Naive thymus-derived CD4-positive, alpha-beta T cell (primary cell): ENCODE data around the gene PROX1. TPM values are rescaled to one million over a fixed set of nuclear protein-coding genes. Genes with fewer than 3 reads are reported as not detected.

Source experiments
- ATAC-seq: fragments of 150-1000 bp; cut with Tn5 transposase; 2 replicates; pipeline ENCODE4 v1.10.0; 2021; ENCODE audit warnings: mild to moderate bottlenecking, moderate library complexity
- CTCF ChIA-PET: fragments of 350-600 bp; sonication (Branson Sonifier 250); formaldehyde crosslinking; loops from one replicate; lab custom pipeline; 2021; ENCODE audit warnings: antibody characterized with exemption; lab: Charles Lee
- POLR2A ChIA-PET: fragments of 350-600 bp; sonication (Branson Sonifier 250); formaldehyde crosslinking; loops from one replicate; lab custom pipeline; 2021; ENCODE audit warnings: antibody characterized with exemption, inconsistent platforms; lab: Charles Lee
- DNase-seq, 9 donors: peaks; one replicate each; pipeline versions ENCODE4 v3.0.0 to v3.0.0-alpha.2; 2020 to 2022; ENCODE audit warnings: mixed read lengths in 1 of 9
- H3K27ac ChIP-seq: one replicate; pipeline ENCODE4 v1.7.0; 2013; ENCODE audit warnings: mild to moderate bottlenecking, low read depth, low read length, moderate library complexity
- H3K27me3 ChIP-seq, 2 donors: one replicate each; pipeline ENCODE4 v1.7.0; 2013; ENCODE audit warnings: low read length in 2 of 2, mild to moderate bottlenecking in 2 of 2, moderate library complexity in 2 of 2; ENCODE audit not compliant: control insufficient read depth in 2 of 2, insufficient read depth in 2 of 2
- H3K36me3 ChIP-seq, 3 experiments: 1 replicate in 2 of 3; 2 replicates in 1 of 3; pipeline ENCODE4 v1.7.0; 2013; ENCODE audit warnings: low read length in 3 of 3, mild to moderate bottlenecking in 3 of 3, moderate library complexity in 1 of 3; ENCODE audit not compliant: insufficient read depth in 3 of 3, control insufficient read depth in 2 of 3
- H3K4me1 ChIP-seq, 2 donors: one replicate each; pipeline ENCODE4 v1.7.0; 2013; ENCODE audit warnings: low read length in 2 of 2, mild to moderate bottlenecking in 2 of 2, moderate library complexity in 1 of 2; ENCODE audit not compliant: control insufficient read depth in 2 of 2, insufficient read depth in 2 of 2
- H3K4me3 ChIP-seq: 2 replicates; pipeline ENCODE4 v1.7.0; 2013; ENCODE audit warnings: mild to moderate bottlenecking, low read length
- H3K9me3 ChIP-seq, 3 experiments: 1 replicate in 2 of 3; 2 replicates in 1 of 3; pipeline ENCODE4 v1.7.0; 2013; ENCODE audit warnings: low read length in 3 of 3; ENCODE audit not compliant: control insufficient read depth in 2 of 3
- H3K27ac Mint-ChIP-seq, 9 donors: one replicate each; pipeline ENCODE4 v1.8.0; 2020 to 2022; ENCODE audit warnings: mixed read lengths in 9 of 9, mild to moderate bottlenecking in 8 of 9, moderate library complexity in 5 of 9, inconsistent platforms in 2 of 9
- H3K27me3 Mint-ChIP-seq, 5 donors: one replicate each; pipeline ENCODE4 v1.8.0; 2021 to 2022; ENCODE audit warnings: mixed read lengths in 5 of 5, mild to moderate bottlenecking in 1 of 5
- H3K36me3 Mint-ChIP-seq, 5 donors: one replicate each; pipeline ENCODE4 v1.8.0; 2020 to 2022; ENCODE audit warnings: mixed read lengths in 5 of 5, mild to moderate bottlenecking in 3 of 5, inconsistent platforms in 1 of 5
- H3K4me1 Mint-ChIP-seq, 7 donors: one replicate each; pipeline ENCODE4 v1.8.0; 2020 to 2022; ENCODE audit warnings: mixed read lengths in 7 of 7, mild to moderate bottlenecking in 3 of 7, inconsistent platforms in 1 of 7
- H3K4me3 Mint-ChIP-seq, 10 donors: one replicate each; pipeline ENCODE4 v1.8.0; 2020 to 2022; ENCODE audit warnings: mild to moderate bottlenecking in 10 of 10, mixed read lengths in 10 of 10, moderate library complexity in 6 of 10, inconsistent platforms in 2 of 10
- H3K9me3 Mint-ChIP-seq, 11 donors: one replicate each; pipeline ENCODE4 v1.8.0; 2020 to 2022; ENCODE audit warnings: mixed read lengths in 11 of 11, mild to moderate bottlenecking in 4 of 11, inconsistent platforms in 1 of 11, moderate library complexity in 1 of 11
- intact Hi-C, 2 donors: fragments of 100-400 bp; cut with micrococcal nuclease; formaldehyde crosslinking; loops; one replicate each; pipeline ENCODE4 v1.15.1; 2023
- polyA plus RNA-seq, 2 donors: library from polyadenylated mRNA; unstranded; fragments of 300-500 nt; fragmentation: Illumina TruSeq; gene quantifications; one replicate each; pipeline ENCODE4 v1.2.3, GENCODE V29; 2021
- total RNA-seq, 6 experiments: library from RNA in 5 of 6; stranded (reverse) in 5 of 6; gene quantifications; 1 replicate in 5 of 6; 2 replicates in 1 of 6; pipeline ENCODE4 v1.2.3 and lab custom pipeline; 2021 to 2026

The PROX1 gene
- total and polyA plus RNA-seq, 7 experiments from 2014 or later: not detected

GRCh38 chr1:214014730-214015129 lies 27.0 kb downstream of the PROX1 start:
- ATAC-seq: no peak
- H3K27me3 Mint-ChIP-seq: peaks cover 0 to 15% (median 0%) of the 10 kb centered on the region in 5 donors
- peaks cover 0 to 4% (median 0%) of the 10 kb centered on the region in 5 donors for H3K36me3 Mint-ChIP-seq
- ChIA-PET POLR2A (no interaction called here), CTCF (no interaction called here)
- no peak overlapping the region for H3K4me3 Mint-ChIP-seq
- DNase-seq: no peak
- H3K9me3 ChIP-seq: no peaks in the 10 kb centered on the region
- intact Hi-C loops: no loop called here
- H3K4me3 ChIP-seq: no peak overlapping the region
- no peaks in the 10 kb centered on the region for H3K27me3 ChIP-seq
- no peak overlapping the region for H3K27ac Mint-ChIP-seq
- H3K36me3 ChIP-seq: no peaks in the 10 kb centered on the region
- peaks cover 0 to 20% (median 16%) of the 10 kb centered on the region in 7 donors for H3K4me1 Mint-ChIP-seq
- H3K27ac ChIP-seq: no peak overlapping the region
- H3K9me3 Mint-ChIP-seq: peaks cover 0 to 1% (median 0%) of the 10 kb centered on the region in 11 donors
- H3K4me1 ChIP-seq: no peaks in the 10 kb centered on the region

GRCh38 chr1:214017191-214017982 lies 29.6 kb downstream of the PROX1 start:
- POLR2A ChIA-PET: no interaction called here
- intact Hi-C loops: no loop called here

GRCh38 chr1:214018386-214019268 lies 30.9 kb downstream of the PROX1 start:
- H3K36me3 Mint-ChIP-seq: peaks cover 0 to 4% (median 0%) of the 10 kb centered on the region in 5 donors
- peaks cover 0 to 27% (median 18%) of the 10 kb centered on the region in 7 donors for H3K4me1 Mint-ChIP-seq
- Histone ChIP-seq H3K4me3 (no peak overlapping the region), H3K27ac (no peak overlapping the region), H3K4me1 (no peaks in the 10 kb centered on the region), H3K9me3 (no peaks in the 10 kb centered on the region), H3K36me3 (no peaks in the 10 kb centered on the region), H3K27me3 (no peaks in the 10 kb centered on the region)
- ATAC-seq (peak; percentile 48), DNase-seq (peak in 6 of 9 donors; percentile 14 to 46 (median 36))
- H3K27ac Mint-ChIP-seq: peak overlapping the region in 8 of 9 donors; percentile 39 to 84 (median 58)
- peaks cover 0 to 1% (median 0%) of the 10 kb centered on the region in 11 donors for H3K9me3 Mint-ChIP-seq
- ChIA-PET POLR2A (no interaction called here), CTCF (interaction anchor here (0.7 to 0.9 kb wide), 2 partner anchors 13 to 35 kb away, joined by 3 to 4 read pairs; no protein-coding TSS in a partner anchor)
- peaks cover 0 to 7% (median 0%) of the 10 kb centered on the region in 5 donors for H3K27me3 Mint-ChIP-seq
- peak overlapping the region in 7 of 10 donors; percentile 5 to 54 (median 37) for H3K4me3 Mint-ChIP-seq
- intact Hi-C loops: no loop called here

More at GRCh38 chr1:214017191-214017982, 29.6 kb downstream of the PROX1 start:
- Histone ChIP-seq H3K4me1 (no peaks in the 10 kb centered on the region), H3K4me3 (no peak overlapping the region), H3K27ac (no peak overlapping the region), H3K9me3 (no peaks in the 10 kb centered on the region), H3K27me3 (no peaks in the 10 kb centered on the region), H3K36me3 (no peaks in the 10 kb centered on the region)
- ATAC-seq: no peak
- H3K9me3 Mint-ChIP-seq: peaks cover 0 to 1% (median 0%) of the 10 kb centered on the region in 11 donors
- peaks cover 0 to 4% (median 0%) of the 10 kb centered on the region in 5 donors for H3K36me3 Mint-ChIP-seq
- H3K4me3 Mint-ChIP-seq: peak overlapping the region in 1 of 10 donors; percentile 52
- H3K4me1 Mint-ChIP-seq: peaks cover 0 to 27% (median 18%) of the 10 kb centered on the region in 7 donors
- no peak for DNase-seq
- H3K27me3 Mint-ChIP-seq: peaks cover 0 to 9% (median 0%) of the 10 kb centered on the region in 5 donors
- CTCF ChIA-PET: interaction anchor here (0.6 kb wide), 1 partner anchor 9 kb away, joined by 3 read pairs; no protein-coding TSS in a partner anchor
- peak overlapping the region in 2 of 9 donors; percentile 61 to 71 for H3K27ac Mint-ChIP-seq

GRCh38 chr1:214019499-214019898 lies 31.7 kb downstream of the PROX1 start:
- ATAC-seq (no peak), DNase-seq (no peak)
- Histone ChIP-seq H3K9me3 (no peaks in the 10 kb centered on the region), H3K27ac (no peak overlapping the region), H3K36me3 (no peaks in the 10 kb centered on the region), H3K4me3 (no peak overlapping the region), H3K4me1 (no peaks in the 10 kb centered on the region), H3K27me3 (no peaks in the 10 kb centered on the region)
- H3K4me1 Mint-ChIP-seq: peaks cover 0 to 27% (median 18%) of the 10 kb centered on the region in 7 donors
- CTCF ChIA-PET: no interaction called here
- H3K36me3 Mint-ChIP-seq: peaks cover 0 to 4% (median 0%) of the 10 kb centered on the region in 5 donors
- peak overlapping the region in 6 of 9 donors; percentile 34 to 84 (median 64) for H3K27ac Mint-ChIP-seq
- H3K4me3 Mint-ChIP-seq: peak overlapping the region in 4 of 10 donors; percentile 1 to 52 (median 10)
- POLR2A ChIA-PET: interaction anchor here (1.8 kb wide), 1 partner anchor 32 kb away, joined by 3 read pairs; the partner anchor contains the start of gene PROX1
- peaks cover 0 to 1% (median 0%) of the 10 kb centered on the region in 11 donors for H3K9me3 Mint-ChIP-seq
- peaks cover 0 to 7% (median 0%) of the 10 kb centered on the region in 5 donors for H3K27me3 Mint-ChIP-seq
- intact Hi-C loops: no loop called here

GRCh38 chr1:214021321-214021720 lies 33.5 kb downstream of the PROX1 start:
- Mint-ChIP-seq H3K4me3 (no peak overlapping the region), H3K27me3 (peaks cover 0 to 6% (median 2%) of the 10 kb centered on the region in 5 donors), H3K27ac (no peak overlapping the region), H3K4me1 (peaks cover 0 to 27% (median 18%) of the 10 kb centered on the region in 7 donors), H3K9me3 (peaks cover 0 to 1% (median 0%) of the 10 kb centered on the region in 11 donors), H3K36me3 (no peaks in the 10 kb centered on the region)
- Histone ChIP-seq H3K27me3 (no peaks in the 10 kb centered on the region), H3K4me1 (no peaks in the 10 kb centered on the region), H3K4me3 (no peak overlapping the region), H3K36me3 (no peaks in the 10 kb centered on the region), H3K9me3 (no peaks in the 10 kb centered on the region), H3K27ac (no peak overlapping the region)
- POLR2A ChIA-PET: interaction anchor here (1.8 kb wide), 1 partner anchor 33 kb away, joined by 3 read pairs; the partner anchor contains the start of gene PROX1
- CTCF ChIA-PET: no interaction called here
- ATAC-seq: no peak
- intact Hi-C loops: no loop called here
- no peak for DNase-seq

- Mint-ChIP-seq H3K4me1 (peaks cover 0 to 27% (median 18%) of the 10 kb centered on the region in 7 donors), H3K27ac (no peak overlapping the region), H3K4me3 (no peak overlapping the region), H3K27me3 (peaks cover 0 to 13% (median 8%) of the 10 kb centered on the region in 5 donors), H3K36me3 (no peaks in the 10 kb centered on the region), H3K9me3 (peaks cover 0 to 1% (median 0%) of the 10 kb centered on the region in 11 donors)
- ChIA-PET POLR2A (no interaction called here), CTCF (no interaction called here)
- H3K27me3 ChIP-seq: no peaks in the 10 kb centered on the region
- no peaks in the 10 kb centered on the region for H3K9me3 ChIP-seq
- ATAC-seq: no peak
- no peak for DNase-seq
- no peaks in the 10 kb centered on the region for H3K4me1 ChIP-seq
- intact Hi-C loops: no loop called here
- no peak overlapping the region for H3K4me3 ChIP-seq
- no peaks in the 10 kb centered on the region for H3K36me3 ChIP-seq
- H3K27ac ChIP-seq: no peak overlapping the region
Observed at GRCh38 chr1:214022229-214022791, 34.5 kb downstream of the PROX1 start.
